ENCODE data around the gene WDR72.

GRCh38 chr15:53758412-53758811 lies 1.1 kb downstream of the WDR72 start:
- TF ChIP-seq CTCF (IDR thresholded peaks at IDR 0.05) (no peak), POLR2A (IDR thresholded peaks at IDR 0.05) (no peak)
